Smooth muscle cell (in vitro differentiated cells): ENCODE results near the gene TNS3. TPM values are rescaled to one million over a fixed set of nuclear protein-coding genes. Genes with fewer than 3 reads are reported as not detected.

Experiments used
- DNase-seq: peaks from one replicate; lab custom pipeline; 2025; ENCODE audit not compliant: unreplicated experiment; lab: John Stamatoyannopoulos, UW
- H2AFZ ChIP-seq: fragments of 200-600 bp; sonication (generic); 2 replicates; pipeline ENCODE4 v1.6.0; 2016; ENCODE audit warnings: antibody characterized with exemption, low read depth, mild to moderate bottlenecking
- H3F3A ChIP-seq: fragments of 200-600 bp; sonication (generic); 2 replicates; pipeline ENCODE4 v1.6.0; 2017; ENCODE audit warnings: antibody characterized with exemption, low read depth
- H3K27ac ChIP-seq: fragments of 200-600 bp; sonication (generic); 2 replicates; pipeline ENCODE4 v1.5.1; 2016; ENCODE audit warnings: low read depth, mild to moderate bottlenecking
- H3K27me3 ChIP-seq: fragments of 200-600 bp; sonication (generic); 2 replicates; pipeline ENCODE4 v1.6.1; 2016; ENCODE audit warnings: low read depth, mild to moderate bottlenecking
- H3K36me3 ChIP-seq: fragments of 200-600 bp; sonication (generic); 2 replicates; pipeline ENCODE4 v1.5.1; 2016; ENCODE audit warnings: low read depth
- H3K4me1 ChIP-seq: fragments of 200-600 bp; sonication (generic); 2 replicates; pipeline ENCODE4 v1.5.1; 2016; ENCODE audit warnings: low read depth
- H3K4me2 ChIP-seq: fragments of 200-600 bp; sonication (generic); 2 replicates; pipeline ENCODE4 v1.6.0; 2016; ENCODE audit warnings: mild to moderate bottlenecking
- H3K4me3 ChIP-seq: fragments of 200-600 bp; sonication (generic); 2 replicates; pipeline ENCODE4 v1.5.1; 2016; ENCODE audit warnings: mild to moderate bottlenecking
- H3K79me2 ChIP-seq: fragments of 200-600 bp; sonication (generic); 2 replicates; pipeline ENCODE4 v1.6.0; 2016; ENCODE audit warnings: low read depth, mild to moderate bottlenecking
- H3K9ac ChIP-seq: fragments of 200-600 bp; sonication (generic); 2 replicates; pipeline ENCODE4 v1.6.0; 2016; ENCODE audit warnings: low read depth
- H3K9me3 ChIP-seq: fragments of 200-600 bp; sonication (generic); replicated peaks from 2 replicates; pipeline ENCODE4 v1.5.1; 2016; ENCODE audit warnings: low read depth
- H4K20me1 ChIP-seq: fragments of 200-600 bp; sonication (generic); 2 replicates; pipeline ENCODE4 v1.6.0; 2016; ENCODE audit warnings: low read depth
- WGBS: methylation state at CpG from one replicate; pipeline ENCODE4 v1.1.7; 2016; ENCODE audit warnings: low lambda C conversion rate; 5-methylcytosine and 5-hydroxymethylcytosine counted together
- polyA plus RNA-seq: library from polyadenylated mRNA; unstranded; fragments of >200 nt; fragmentation: Nextera tagmentation; extraction: Ambion mirVana; gene quantifications from 2 replicates; pipeline ENCODE4 v1.2.1, GENCODE V29; 2016
- total RNA-seq: library from RNA; depleted of rRNA; stranded (reverse); fragments of >200 nt; gene quantifications from 2 replicates; pipeline ENCODE4 v1.2.3, GENCODE V29; 2014
- TF ChIP-seq, protein P1 (sequence below): fragments of 200-600 bp; sonication (generic); IDR thresholded peaks from 2 replicates; pipeline ENCODE4 v1.5.1; 2017; ENCODE audit warnings: borderline replicate concordance, mild to moderate bottlenecking, antibody characterized with exemption; ENCODE audit not compliant: insufficient read depth, poor library complexity, severe bottlenecking

TNS3 gene
- total and polyA plus RNA-seq, 2 experiments from 2014 or later, result 32.6 to 50.5 TPM

DNA sequence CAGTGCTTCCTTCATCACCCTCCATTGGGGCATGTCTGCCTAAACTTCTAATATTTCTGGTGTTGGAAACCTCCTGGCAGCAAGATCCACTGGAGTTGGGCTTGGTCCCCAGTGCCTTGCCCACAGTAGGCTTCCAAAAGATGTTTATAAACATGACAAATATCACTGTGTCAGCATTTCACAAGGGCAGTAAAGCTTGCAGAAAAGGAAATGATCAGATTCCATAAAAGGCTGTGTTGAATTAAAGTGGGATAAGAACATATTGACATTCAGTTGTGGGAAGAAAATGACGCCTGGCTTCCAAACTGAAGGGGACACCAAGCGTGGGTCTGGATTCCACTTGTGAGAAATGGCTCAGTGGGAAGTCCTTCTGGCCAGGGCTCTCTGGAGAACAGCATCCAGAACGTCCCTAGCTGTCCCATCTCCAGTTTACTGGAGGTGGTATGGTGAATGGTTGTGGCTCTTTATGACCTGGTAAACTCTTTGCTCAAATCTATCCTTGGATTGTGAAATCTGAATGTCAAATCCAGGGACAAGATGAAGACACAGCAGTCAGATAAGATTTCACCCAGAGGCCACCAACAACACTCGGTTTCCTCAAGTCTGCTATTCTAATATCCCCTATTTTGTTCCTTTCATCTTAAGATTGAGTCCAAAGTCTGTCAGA, 287.2 kb downstream of the TNS3 start:
- Histone ChIP-seq H3K9ac (no peak overlapping the region), H2AFZ (no peak overlapping the region), H3K4me2 (peak overlapping the region; percentile 70), H3K27ac (peak overlapping the region; percentile 93), H3F3A (peaks cover 30% of the 10 kb centered on the region), H3K27me3 (no peaks in the 10 kb centered on the region), H3K9me3 (no peaks in the 10 kb centered on the region), H3K36me3 (no peaks in the 10 kb centered on the region), H4K20me1 (no peaks in the 10 kb centered on the region), H3K79me2 (no peaks in the 10 kb centered on the region), H3K4me3 (no peak overlapping the region), H3K4me1 (peaks cover 14% of the 10 kb centered on the region)
- 49% methylated on average over 4 of the region's 4 CpGs for WGBS
- no peak for DNase-seq
- TF ChIP-seq, protein P1, sequence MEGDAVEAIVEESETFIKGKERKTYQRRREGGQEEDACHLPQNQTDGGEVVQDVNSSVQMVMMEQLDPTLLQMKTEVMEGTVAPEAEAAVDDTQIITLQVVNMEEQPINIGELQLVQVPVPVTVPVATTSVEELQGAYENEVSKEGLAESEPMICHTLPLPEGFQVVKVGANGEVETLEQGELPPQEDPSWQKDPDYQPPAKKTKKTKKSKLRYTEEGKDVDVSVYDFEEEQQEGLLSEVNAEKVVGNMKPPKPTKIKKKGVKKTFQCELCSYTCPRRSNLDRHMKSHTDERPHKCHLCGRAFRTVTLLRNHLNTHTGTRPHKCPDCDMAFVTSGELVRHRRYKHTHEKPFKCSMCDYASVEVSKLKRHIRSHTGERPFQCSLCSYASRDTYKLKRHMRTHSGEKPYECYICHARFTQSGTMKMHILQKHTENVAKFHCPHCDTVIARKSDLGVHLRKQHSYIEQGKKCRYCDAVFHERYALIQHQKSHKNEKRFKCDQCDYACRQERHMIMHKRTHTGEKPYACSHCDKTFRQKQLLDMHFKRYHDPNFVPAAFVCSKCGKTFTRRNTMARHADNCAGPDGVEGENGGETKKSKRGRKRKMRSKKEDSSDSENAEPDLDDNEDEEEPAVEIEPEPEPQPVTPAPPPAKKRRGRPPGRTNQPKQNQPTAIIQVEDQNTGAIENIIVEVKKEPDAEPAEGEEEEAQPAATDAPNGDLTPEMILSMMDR, result no peak

DNA sequence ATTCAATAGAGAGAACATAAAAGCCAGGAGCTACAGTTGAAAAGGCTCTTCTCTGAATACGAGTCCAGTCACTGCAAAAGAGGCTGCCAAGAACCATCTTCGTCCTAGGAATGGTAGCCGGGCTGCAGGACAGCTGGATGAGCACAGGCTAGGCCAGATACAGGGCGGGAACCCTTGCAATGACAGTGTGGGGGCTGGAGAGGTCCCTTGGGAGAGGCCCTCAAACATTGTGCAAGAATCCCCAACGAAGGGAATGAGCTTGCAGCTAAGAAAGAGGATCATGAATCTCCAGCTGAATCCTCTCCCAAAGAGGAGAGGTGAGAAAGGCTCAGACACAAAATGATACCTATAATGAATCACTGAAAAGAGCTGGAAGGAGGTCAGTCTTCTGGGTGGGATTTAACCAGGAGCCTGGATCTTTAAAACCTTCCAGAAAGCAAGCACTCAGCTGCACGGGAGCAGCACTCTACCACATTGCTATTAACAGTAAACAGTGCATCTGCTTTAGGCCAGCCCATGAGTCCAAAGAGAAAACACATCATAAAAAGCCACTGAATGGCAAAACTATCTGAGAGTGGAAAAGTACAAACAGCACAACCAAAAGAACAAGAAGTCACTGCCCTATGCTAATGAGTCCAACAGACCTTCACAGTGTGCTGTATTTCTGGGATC, 287.9 kb downstream of the TNS3 start:
- Histone ChIP-seq H2AFZ (no peak overlapping the region), H3K9me3 (no peaks in the 10 kb centered on the region), H3K4me2 (peak overlapping the region; percentile 70), H3K4me1 (peaks cover 11% of the 10 kb centered on the region), H3K36me3 (no peaks in the 10 kb centered on the region), H3K9ac (no peak overlapping the region), H4K20me1 (no peaks in the 10 kb centered on the region), H3F3A (peaks cover 30% of the 10 kb centered on the region), H3K27ac (peak overlapping the region; percentile 93), H3K4me3 (no peak overlapping the region), H3K79me2 (no peaks in the 10 kb centered on the region), H3K27me3 (no peaks in the 10 kb centered on the region)
- no peak for DNase-seq
- TF ChIP-seq, protein P1, result no peak
- WGBS, result 54% methylated on average over 6 of the region's 6 CpGs

DNA sequence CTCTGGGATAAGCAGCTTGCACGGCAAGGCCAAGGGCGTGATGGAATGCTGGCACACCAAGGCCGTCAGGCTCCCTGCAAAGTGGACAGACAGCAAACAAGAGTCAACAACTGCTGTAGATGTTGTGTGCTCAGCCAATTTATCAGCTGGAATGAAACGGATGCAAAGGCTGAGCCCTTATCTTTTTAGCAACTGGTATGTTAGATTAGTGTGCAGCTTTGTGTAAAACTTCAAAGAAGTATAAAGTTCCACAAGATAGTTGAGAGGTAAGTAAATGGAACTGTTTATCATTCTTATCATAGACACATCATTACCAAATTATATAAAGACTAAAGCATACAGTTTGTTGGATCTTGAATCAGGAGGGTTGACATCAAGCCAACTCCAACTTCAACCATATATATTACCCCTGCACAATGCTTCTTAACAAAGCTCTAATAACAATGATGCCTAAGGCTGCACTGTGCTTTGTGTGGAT, 289.0 kb downstream of the TNS3 start:
- no peaks in the 10 kb centered on the region for H4K20me1 ChIP-seq
- no peaks in the 10 kb centered on the region for H3K36me3 ChIP-seq
- H3K4me2 ChIP-seq, result peak overlapping the region; percentile 70
- peaks cover 11% of the 10 kb centered on the region for H3K4me1 ChIP-seq
- H3K4me3 ChIP-seq, result no peak overlapping the region
- no peak overlapping the region for H2AFZ ChIP-seq
- no peaks in the 10 kb centered on the region for H3K27me3 ChIP-seq
- H3K9me3 ChIP-seq, result no peaks in the 10 kb centered on the region
- peaks cover 22% of the 10 kb centered on the region for H3F3A ChIP-seq
- no peak for DNase-seq
- peak overlapping the region; percentile 93 for H3K27ac ChIP-seq
- 50% methylated on average over 4 of the region's 4 CpGs for WGBS
- H3K9ac ChIP-seq, result no peak overlapping the region
- TF ChIP-seq, protein P1, result no peak
- H3K79me2 ChIP-seq, result no peaks in the 10 kb centered on the region
